Measurements from ENCODE around the gene ALDH18A1.

The ALDH18A1 gene

GRCh38 chr10:95556994-95557767, 99.3 kb downstream of the ALDH18A1 start:
- DNase-seq (ENCODE audit: low read depth) = no peak

Data from GM04503 (cell line).